PC-9 (cell line): ENCODE data around the gene CPTP. TPM values are rescaled to one million over a fixed set of nuclear protein-coding genes. Genes with fewer than 3 reads are reported as not detected.

Experiments
- BruUV-seq: library from RNA; stranded (reverse); fragments of 400-500 nt; replicated peaks from 2 replicates; lab custom pipeline; 2021; lab: Mats Ljungman, UMichigan
- CTCF ChIA-PET: fragments of 300-600 bp; sonication (Branson Sonifier 250); formaldehyde crosslinking; loops from one replicate; lab custom pipeline; 2022; ENCODE audit warnings: antibody characterized with exemption; lab: Charles Lee
- POLR2A ChIA-PET: fragments of 300-600 bp; sonication (Branson Sonifier 250); formaldehyde crosslinking; loops from one replicate; lab custom pipeline; 2022; ENCODE audit warnings: antibody characterized with exemption; ENCODE audit not compliant: unreplicated experiment; lab: Charles Lee
- DNase-seq, 2 experiments: peaks; one replicate each; pipeline versions ENCODE4 v3.0.0 to v3.0.0-alpha.2; 2015 to 2022; ENCODE audit warnings: mixed read lengths in 1 of 2
- H2AFZ ChIP-seq: fragments of 200-600 bp; sonication (generic); 2 replicates; pipeline ENCODE4 v1.8.1; 2017; ENCODE audit warnings: antibody characterized with exemption
- H3F3A ChIP-seq: fragments of 200-600 bp; sonication (generic); 2 replicates; pipeline ENCODE4 v1.8.1; 2017; ENCODE audit warnings: antibody characterized with exemption, mild to moderate bottlenecking, low read depth; ENCODE audit not compliant: insufficient read depth
- H3K27ac ChIP-seq: fragments of 200-600 bp; sonication (generic); 2 replicates; pipeline ENCODE4 v1.6.1; 2016; ENCODE audit warnings: mixed run types
- H3K27me3 ChIP-seq: fragments of 200-600 bp; sonication (generic); 2 replicates; pipeline ENCODE4 v1.6.1; 2016; ENCODE audit warnings: low read depth, mixed run types; ENCODE audit not compliant: insufficient read depth
- H3K36me3 ChIP-seq: fragments of 200-600 bp; sonication (generic); 2 replicates; pipeline ENCODE4 v1.6.1; 2016; ENCODE audit warnings: low read depth, mixed run types
- H3K4me1 ChIP-seq: fragments of 200-600 bp; sonication (generic); replicated peaks from 2 replicates; pipeline ENCODE4 v1.6.1; 2016; ENCODE audit warnings: mixed run types; ENCODE audit not compliant: insufficient read depth
- H3K4me2 ChIP-seq: fragments of 200-600 bp; sonication (generic); 2 replicates; pipeline ENCODE4 v1.6.1; 2017; ENCODE audit warnings: mixed run types
- H3K4me3 ChIP-seq: fragments of 200-600 bp; sonication (generic); 2 replicates; pipeline ENCODE4 v1.6.1; 2016; ENCODE audit warnings: mixed run types
- H3K79me2 ChIP-seq: fragments of 200-600 bp; sonication (generic); 2 replicates; pipeline ENCODE4 v1.6.1; 2017; ENCODE audit warnings: low read depth, mixed run types
- H3K9me2 ChIP-seq: fragments of 200-600 bp; sonication (generic); 2 replicates; pipeline ENCODE4 v1.8.1; 2017; ENCODE audit warnings: mild to moderate bottlenecking; ENCODE audit not compliant: insufficient read depth
- H3K9me3 ChIP-seq: fragments of 200-600 bp; sonication (generic); 2 replicates; pipeline ENCODE4 v1.8.1; 2016; ENCODE audit warnings: low read depth; ENCODE audit not compliant: insufficient read depth
- H4K20me1 ChIP-seq: fragments of 200-600 bp; sonication (generic); 2 replicates; pipeline ENCODE4 v1.8.1; 2017; ENCODE audit not compliant: insufficient read depth
- EZH2 ChIP-seq: fragments of 200-600 bp; sonication (generic); IDR thresholded peaks from 2 replicates; pipeline ENCODE4 v1.8.0; 2017; ENCODE audit warnings: antibody characterized with exemption, low read depth
- intact Hi-C: fragments of 100-400 bp; cut with micrococcal nuclease; formaldehyde crosslinking; loops from one replicate; pipeline ENCODE4 v1.10.0; 2022; ENCODE audit not compliant: unreplicated experiment
- total RNA-seq: library from RNA; stranded (reverse); gene quantifications from 2 replicates; pipeline ENCODE4 v1.2.3, GENCODE V29; 2021
- TF ChIP-seq, protein P1 (sequence below): fragments of 200-600 bp; sonication (generic); conservative IDR thresholded peaks from 2 replicates; pipeline ENCODE4 v1.6.1; 2017; ENCODE audit warnings: mixed run types, antibody characterized with exemption, mild to moderate bottlenecking, moderate library complexity

The CPTP gene
- total RNA-seq, 1 experiment from 2014 or later, result 33.7 TPM

DNA sequence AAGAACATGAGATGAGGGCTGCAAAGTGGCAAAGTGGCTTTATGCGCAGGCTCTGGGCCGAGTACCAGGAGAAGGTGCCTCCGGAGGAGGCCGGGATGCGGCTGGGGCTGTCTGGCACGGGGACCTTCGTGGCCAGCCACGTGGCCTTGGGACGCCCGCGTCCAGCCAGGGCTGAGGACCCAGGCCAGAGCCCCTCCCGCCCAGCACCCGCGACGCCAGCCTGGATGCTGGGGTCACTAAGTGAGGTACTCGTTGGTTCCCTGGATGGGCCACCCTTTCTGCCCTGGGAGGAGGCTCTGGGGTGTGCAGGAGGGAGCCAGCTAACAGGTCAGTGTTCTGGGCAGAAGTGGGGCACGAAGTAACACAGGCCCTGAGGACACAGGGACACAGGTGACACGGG, 31.8 kb upstream of the CPTP start:
- intact Hi-C loops, result loop anchor here (5.0 kb wide), 1 partner anchor 311 kb away; the partner anchor contains the start of gene PERM1
- no peak overlapping the region for H2AFZ ChIP-seq
- no peaks in the 10 kb centered on the region for H3K9me3 ChIP-seq
- H3K79me2 ChIP-seq, result no peaks in the 10 kb centered on the region
- BruUV-seq, result no TSS peak
- no peak overlapping the region for H3K4me2 ChIP-seq
- H4K20me1 ChIP-seq, result no peaks in the 10 kb centered on the region
- no peaks in the 10 kb centered on the region for H3F3A ChIP-seq
- H3K9me2 ChIP-seq, result no peaks in the 10 kb centered on the region
- TF ChIP-seq, protein P1, sequence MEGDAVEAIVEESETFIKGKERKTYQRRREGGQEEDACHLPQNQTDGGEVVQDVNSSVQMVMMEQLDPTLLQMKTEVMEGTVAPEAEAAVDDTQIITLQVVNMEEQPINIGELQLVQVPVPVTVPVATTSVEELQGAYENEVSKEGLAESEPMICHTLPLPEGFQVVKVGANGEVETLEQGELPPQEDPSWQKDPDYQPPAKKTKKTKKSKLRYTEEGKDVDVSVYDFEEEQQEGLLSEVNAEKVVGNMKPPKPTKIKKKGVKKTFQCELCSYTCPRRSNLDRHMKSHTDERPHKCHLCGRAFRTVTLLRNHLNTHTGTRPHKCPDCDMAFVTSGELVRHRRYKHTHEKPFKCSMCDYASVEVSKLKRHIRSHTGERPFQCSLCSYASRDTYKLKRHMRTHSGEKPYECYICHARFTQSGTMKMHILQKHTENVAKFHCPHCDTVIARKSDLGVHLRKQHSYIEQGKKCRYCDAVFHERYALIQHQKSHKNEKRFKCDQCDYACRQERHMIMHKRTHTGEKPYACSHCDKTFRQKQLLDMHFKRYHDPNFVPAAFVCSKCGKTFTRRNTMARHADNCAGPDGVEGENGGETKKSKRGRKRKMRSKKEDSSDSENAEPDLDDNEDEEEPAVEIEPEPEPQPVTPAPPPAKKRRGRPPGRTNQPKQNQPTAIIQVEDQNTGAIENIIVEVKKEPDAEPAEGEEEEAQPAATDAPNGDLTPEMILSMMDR, result no peak
- no peak for TF ChIP-seq EZH2
- peaks cover 16% of the 10 kb centered on the region for H3K4me1 ChIP-seq
- ChIA-PET POLR2A (no interaction called here), CTCF (no interaction called here)
- no peaks in the 10 kb centered on the region for H3K27me3 ChIP-seq
- no peaks in the 10 kb centered on the region for H3K36me3 ChIP-seq
- no peak overlapping the region for H3K4me3 ChIP-seq
- H3K27ac ChIP-seq, result no peak overlapping the region
- no peak for DNase-seq

DNA sequence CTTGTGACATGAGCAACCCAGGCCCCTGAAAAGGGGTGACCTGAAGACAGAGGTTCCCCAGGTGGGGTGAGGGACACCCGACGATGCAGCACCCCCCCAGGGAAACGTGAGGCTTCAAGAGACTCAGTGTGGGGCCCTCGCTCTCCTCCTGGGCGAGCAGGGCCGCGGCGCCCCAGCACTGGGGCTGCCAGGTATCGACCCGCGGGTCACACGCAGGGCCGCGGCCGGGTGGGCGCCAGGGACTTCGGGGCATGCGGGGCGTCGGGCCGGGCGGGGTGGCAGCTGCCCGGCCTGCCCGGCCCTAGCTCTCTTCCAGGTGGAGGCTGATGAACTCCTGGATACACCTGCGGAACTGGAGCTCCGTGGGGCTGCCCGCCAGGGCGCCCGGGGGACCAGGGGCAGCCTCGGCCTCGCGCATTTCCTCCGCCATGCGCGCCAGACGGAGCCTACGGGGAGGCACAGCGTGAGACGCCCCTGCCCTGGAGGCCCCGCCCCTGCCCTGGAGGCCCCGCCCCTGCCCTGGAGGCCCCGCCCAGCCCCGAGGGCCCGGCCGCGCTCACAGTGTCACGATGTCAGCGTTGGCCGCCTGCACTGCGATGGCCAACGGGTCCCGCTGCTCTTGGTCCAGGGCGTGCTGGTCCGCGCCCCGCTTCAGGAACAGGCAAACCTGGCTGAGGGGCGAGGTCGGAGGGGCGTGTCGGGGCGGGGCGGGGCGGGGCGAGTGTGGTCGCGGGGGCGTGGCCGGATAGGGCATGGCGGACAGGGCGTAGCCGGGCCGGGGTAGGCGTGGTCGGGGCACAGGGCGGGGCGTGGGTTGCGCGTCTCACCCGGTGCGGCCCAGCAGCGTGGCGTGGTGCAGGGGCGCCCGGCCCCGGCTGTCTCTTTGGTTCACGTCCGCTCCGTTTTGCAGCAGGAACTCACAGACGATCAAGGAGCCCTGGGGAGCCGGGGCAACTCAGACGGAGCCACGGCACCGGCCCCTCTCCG, 31.0 kb upstream of the CPTP start:
- no TSS peak for BruUV-seq
- no peaks in the 10 kb centered on the region for H3K27me3 ChIP-seq
- H3K27ac ChIP-seq, result no peak overlapping the region
- H3K4me1 ChIP-seq, result peaks cover 16% of the 10 kb centered on the region
- DNase-seq, result no peak
- CTCF ChIA-PET, result no interaction called here
- no peaks in the 10 kb centered on the region for H3K36me3 ChIP-seq
- no peak for TF ChIP-seq EZH2
- TF ChIP-seq, protein P1, result no peak
- POLR2A ChIA-PET, result no interaction called here
- H3K9me2 ChIP-seq, result no peaks in the 10 kb centered on the region
- no peaks in the 10 kb centered on the region for H3K79me2 ChIP-seq
- H3K4me3 ChIP-seq, result no peak overlapping the region
- no peaks in the 10 kb centered on the region for H3F3A ChIP-seq
- H3K4me2 ChIP-seq, result no peak overlapping the region
- intact Hi-C loops, result loop anchor here (5.0 kb wide), 1 partner anchor 311 kb away; the partner anchor contains the start of gene PERM1
- H3K9me3 ChIP-seq, result no peaks in the 10 kb centered on the region
- no peaks in the 10 kb centered on the region for H4K20me1 ChIP-seq
- H2AFZ ChIP-seq, result no peak overlapping the region

DNA sequence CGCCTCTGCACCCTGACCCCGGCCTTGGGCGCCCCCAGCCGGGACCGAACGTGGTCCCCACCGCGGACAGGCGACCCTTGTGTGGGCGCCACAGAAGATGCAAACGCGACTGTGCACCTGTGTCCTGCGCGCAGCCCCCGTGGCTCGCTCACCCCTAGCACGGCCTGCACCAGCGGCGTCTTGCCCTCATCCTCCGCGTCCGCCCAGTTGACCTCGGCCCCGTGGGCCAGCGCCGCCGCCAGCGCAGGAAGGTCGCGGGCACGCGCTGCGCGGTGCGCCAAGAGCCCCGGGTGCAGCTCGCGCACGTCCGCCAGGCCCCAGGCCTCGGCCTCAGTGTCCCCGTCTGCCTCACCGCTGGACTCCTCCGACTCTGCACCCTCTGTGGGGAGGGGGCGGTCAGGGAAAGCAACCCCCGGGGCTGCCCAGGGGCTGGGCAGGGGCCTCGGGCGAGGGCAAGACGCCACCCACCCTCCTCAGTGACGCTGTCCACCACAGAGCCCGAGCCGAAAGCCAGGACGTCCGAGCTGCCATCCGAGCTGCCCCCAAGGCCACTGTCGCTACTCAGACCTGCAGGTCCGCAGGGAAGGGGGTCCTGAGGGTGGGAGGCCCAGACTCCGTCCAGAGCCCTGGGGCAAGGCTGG, 30.2 kb upstream of the CPTP start:
- no peak overlapping the region for H3K4me3 ChIP-seq
- ChIA-PET CTCF (no interaction called here), POLR2A (no interaction called here)
- no peaks in the 10 kb centered on the region for H3K36me3 ChIP-seq
- H3K4me2 ChIP-seq, result no peak overlapping the region
- H3K4me1 ChIP-seq, result peaks cover 16% of the 10 kb centered on the region
- no peak for DNase-seq
- no peak overlapping the region for H3K27ac ChIP-seq
- TF ChIP-seq, protein P1, result no peak
- TF ChIP-seq EZH2, result no peak
- H3K27me3 ChIP-seq, result no peaks in the 10 kb centered on the region
- no peaks in the 10 kb centered on the region for H3F3A ChIP-seq
- no peaks in the 10 kb centered on the region for H3K9me3 ChIP-seq
- H2AFZ ChIP-seq, result no peak overlapping the region
- intact Hi-C loops, result loop anchor here (5.0 kb wide), 1 partner anchor 312 kb away; the partner anchor contains the start of gene PERM1
- no peaks in the 10 kb centered on the region for H4K20me1 ChIP-seq
- no peaks in the 10 kb centered on the region for H3K79me2 ChIP-seq
- no peaks in the 10 kb centered on the region for H3K9me2 ChIP-seq
- no TSS peak for BruUV-seq
